Endometrial microvascular endothelial cells (primary cell): ENCODE measurements around the gene SMIM26. TPM values are rescaled to one million over a fixed set of nuclear protein-coding genes. Genes with fewer than 3 reads are reported as not detected.

Experiments
- in situ Hi-C: cut with HindIII; loops from 2 replicates; pipeline ENCODE4 v1.10.0; 2017; ENCODE audit warnings: low sequenced_read_pairs, low pct_unique_long_range_greater_than_20kb; ENCODE audit errors: inconsistent ontology term
- total RNA-seq: library from RNA; depleted of rRNA; stranded (reverse); fragments of >200 nt; gene quantifications from one replicate; pipeline ENCODE4 v1.2.3, GENCODE V29; 2015; ENCODE audit errors: inconsistent ontology term

The SMIM26 gene
- total RNA-seq, 1 donor from 2014 or later = 73.6 TPM

DNA sequence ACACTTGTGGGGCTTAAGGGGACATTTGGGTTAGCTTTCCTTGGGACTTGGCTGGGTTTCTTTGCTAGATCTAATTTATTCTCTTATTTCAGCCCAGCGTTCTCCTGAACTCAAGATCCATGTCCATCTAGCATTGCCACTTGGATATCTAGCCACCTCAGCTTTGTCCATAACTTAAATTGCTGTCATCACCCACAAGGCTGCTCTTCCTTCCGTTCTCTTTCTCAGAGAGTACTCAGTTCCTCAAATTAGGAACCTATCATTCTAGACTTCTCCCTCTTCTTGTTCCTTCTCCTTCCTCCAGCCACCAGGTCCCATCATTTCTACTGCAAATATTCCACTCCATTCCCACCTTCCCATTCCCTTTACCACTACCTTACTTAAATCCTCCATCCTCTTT is 4.3 kb downstream of the SMIM26 start:
- in situ Hi-C loops = no loop called here

GRCh38 chr20:18577942-18578341 is 10.7 kb downstream of the SMIM26 start:
- in situ Hi-C loops = no loop called here

GRCh38 chr20:18578581-18578980 is 11.3 kb downstream of the SMIM26 start:
- in situ Hi-C loops = no loop called here

- in situ Hi-C loops = no loop called here
Measured at GRCh38 chr20:18580012-18580411, 12.8 kb downstream of the SMIM26 start.

- in situ Hi-C loops = no loop called here
Measured at GRCh38 chr20:18585134-18585533, 17.9 kb downstream of the SMIM26 start.

GRCh38 chr20:18587665-18588573 is 20.7 kb downstream of the SMIM26 start, which contains the start of gene DTD1:
DTD1 (plus strand) TSS chr20:18588054; CDS start chr20:18588073, 19 bp downstream.
- in situ Hi-C loops = no loop called here

DNA sequence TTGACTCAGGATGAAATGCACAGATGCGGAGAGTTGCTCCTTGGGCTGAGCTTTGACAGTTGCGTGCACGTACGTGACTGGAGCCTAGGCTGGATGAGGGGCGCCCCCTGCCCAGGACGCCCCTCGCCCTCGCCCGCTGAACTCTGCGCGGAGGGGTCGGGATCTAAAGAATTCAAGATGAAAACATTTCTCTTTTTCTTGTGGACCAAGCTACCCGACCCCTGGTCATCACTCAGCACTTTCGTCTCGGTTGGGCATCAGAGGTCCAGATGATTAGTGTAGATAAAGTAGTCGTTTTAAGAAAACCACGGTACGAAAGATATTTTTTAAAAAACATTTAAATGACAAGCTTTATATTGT is 21.3 kb downstream of the SMIM26 start:
- in situ Hi-C loops = no loop called here

DNA sequence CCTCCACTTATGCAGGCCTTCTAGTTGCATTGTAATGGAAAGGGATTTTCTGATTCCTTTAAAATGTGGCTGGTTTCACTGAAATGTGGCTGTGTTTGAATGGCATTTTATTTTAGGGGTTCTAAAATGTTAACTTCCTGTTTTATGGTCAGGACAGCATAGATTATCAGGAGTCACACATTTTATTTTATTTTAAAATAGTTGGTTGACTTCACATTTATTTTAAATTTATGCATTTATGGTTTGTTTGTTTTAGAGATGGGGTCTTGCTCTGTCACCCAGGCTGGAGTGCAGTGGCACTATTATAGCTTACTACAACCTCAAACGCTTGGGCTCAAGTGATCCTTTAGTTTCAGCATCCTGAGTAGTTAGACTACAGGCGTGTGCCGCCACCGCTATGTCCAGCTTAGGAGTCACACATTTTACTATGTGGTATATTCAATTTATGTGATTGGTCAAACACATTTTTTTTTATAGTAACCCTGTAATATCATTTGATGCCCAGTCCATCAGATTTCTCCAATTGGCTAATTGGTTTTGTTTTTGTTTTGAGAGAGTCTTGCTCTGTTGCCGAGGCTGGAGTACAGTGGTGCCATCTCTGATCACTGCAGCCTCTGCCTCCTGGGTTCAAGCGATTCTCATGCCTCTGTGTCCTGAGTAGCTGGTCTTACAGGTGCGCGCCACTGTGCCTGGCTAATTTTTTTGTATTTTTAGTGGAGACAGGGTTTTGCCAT is 22.9 kb downstream of the SMIM26 start:
- in situ Hi-C loops = no loop called here

- in situ Hi-C loops = no loop called here
Measured at GRCh38 chr20:18596270-18596669, 29.0 kb downstream of the SMIM26 start.

- in situ Hi-C loops = no loop called here
Measured at GRCh38 chr20:18609741-18610140, 42.5 kb downstream of the SMIM26 start.

- in situ Hi-C loops = no loop called here
Measured at GRCh38 chr20:18611492-18611891, 44.3 kb downstream of the SMIM26 start.

DNA sequence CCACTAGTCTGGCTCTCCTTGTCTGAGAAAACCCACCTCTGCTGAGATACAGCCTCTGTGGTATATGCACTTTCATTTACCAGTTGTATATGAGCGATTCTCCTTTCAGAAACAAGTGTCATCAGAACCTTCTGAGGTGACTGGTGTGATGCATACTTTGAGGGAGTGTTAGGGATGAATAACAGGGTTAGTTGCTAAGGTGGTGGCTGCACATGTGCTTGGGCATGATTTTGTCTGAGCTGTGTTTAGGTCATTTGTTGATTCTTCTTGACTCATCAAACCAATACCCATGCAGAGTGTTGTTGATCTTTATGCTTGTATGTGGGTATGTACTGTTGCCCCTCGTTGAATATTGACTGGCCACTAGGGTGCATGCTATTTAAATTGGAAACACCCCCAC is 46.3 kb downstream of the SMIM26 start:
- in situ Hi-C loops = no loop called here

DNA sequence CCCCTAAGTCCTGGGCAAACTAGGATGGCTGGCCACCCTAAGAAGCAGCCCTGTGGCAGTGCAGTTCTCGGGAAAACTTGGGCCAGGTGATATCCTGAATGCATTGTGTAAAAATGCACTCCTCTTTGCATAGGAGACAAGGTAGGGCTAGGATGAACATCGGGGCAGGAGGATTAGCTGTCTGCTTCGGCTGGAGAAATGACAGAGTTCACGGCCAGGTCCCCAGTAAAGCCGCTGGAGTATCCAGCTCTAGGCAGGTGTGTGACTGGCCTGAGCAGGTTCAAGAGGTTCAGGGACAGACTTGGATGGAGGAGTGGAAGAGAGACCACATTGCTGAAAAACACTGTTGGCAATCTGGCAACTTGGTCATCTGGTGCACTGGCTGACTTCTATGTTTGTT is 47.0 kb downstream of the SMIM26 start:
- in situ Hi-C loops = no loop called here

DNA sequence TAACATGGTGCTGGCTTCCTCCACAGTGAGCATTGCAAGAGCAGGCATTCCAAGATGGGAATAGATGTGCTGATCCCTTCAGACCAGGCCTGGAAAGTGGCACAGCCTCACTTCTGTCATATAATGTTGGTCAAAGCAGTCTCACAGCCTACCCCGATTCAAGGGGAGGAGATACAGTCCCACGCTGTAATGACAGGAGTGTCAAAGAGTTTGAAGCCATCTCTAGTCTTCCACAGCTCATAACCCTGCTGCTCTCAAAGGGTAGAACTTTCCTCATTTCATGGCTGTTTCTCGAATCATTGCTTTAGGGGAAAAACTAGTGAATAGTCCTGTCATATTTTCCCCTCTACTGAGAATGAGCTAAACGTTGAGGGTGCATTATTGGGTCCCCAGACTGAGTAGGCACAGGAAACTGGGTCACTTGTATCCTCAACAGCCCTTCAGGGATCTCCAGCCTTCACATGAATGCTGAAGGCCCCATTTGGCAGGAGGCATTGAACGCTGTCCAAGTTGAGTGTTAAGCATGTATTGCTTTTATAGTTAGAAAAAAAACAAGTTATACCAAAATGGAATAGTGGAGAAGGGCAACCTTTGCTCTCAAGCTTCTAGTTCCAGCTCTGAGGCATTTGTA is 47.9 kb downstream of the SMIM26 start:
- in situ Hi-C loops = no loop called here

Other genes with a start within 250 kb of the SMIM26 start
- gene DZANK1, start 100.4 kb upstream of the SMIM26 start, total RNA-seq = 1.6 TPM
- gene POLR3F, start 100.0 kb upstream of the SMIM26 start, total RNA-seq = 9.3 TPM
- gene RBBP9, start 70.2 kb upstream of the SMIM26 start, total RNA-seq = 25.3 TPM
- 49.6 TPM for gene SEC23B, start 59.5 kb upstream of the SMIM26 start, total RNA-seq
- 69.3 TPM for gene DTD1, start 20.6 kb downstream of the SMIM26 start, total RNA-seq
- gene SCP2D1, start 246.4 kb downstream of the SMIM26 start, total RNA-seq = not detected